Activated naive CD4-positive, alpha-beta T cell treated with anti-CD3 and anti-CD28 coated beads, Interleukin-2, amount 50 U/mL, for 16 hours (primary cell): ENCODE data around the gene DPYSL3.

Experiments used
- DNase-seq: peaks from one replicate; pipeline ENCODE4 v3.0.0-alpha.2; 2020

DPYSL3 gene

GRCh38 chr5:147434049-147434448, 75.8 kb downstream of the DPYSL3 start:
- DNase-seq = no peak

GRCh38 chr5:147432323-147432722, 77.5 kb downstream of the DPYSL3 start:
- no peak for DNase-seq

- DNase-seq = no peak
These were observed 78.3 kb downstream of the DPYSL3 start for GRCh38 chr5:147431586-147431985.

GRCh38 chr5:147430628-147431027, 79.2 kb downstream of the DPYSL3 start:
- no peak for DNase-seq

- no peak for DNase-seq
These were observed 82.1 kb downstream of the DPYSL3 start for GRCh38 chr5:147427521-147428401.

- DNase-seq = no peak
These were observed 83.1 kb downstream of the DPYSL3 start for GRCh38 chr5:147426640-147427327.

- no peak for DNase-seq
These were observed 91.3 kb downstream of the DPYSL3 start for GRCh38 chr5:147418613-147419012.

GRCh38 chr5:147417135-147417813, 92.6 kb downstream of the DPYSL3 start:
- DNase-seq = no peak

- no peak for DNase-seq
These were observed 94.2 kb downstream of the DPYSL3 start for GRCh38 chr5:147415651-147416050.

GRCh38 chr5:147413266-147413665, 96.6 kb downstream of the DPYSL3 start:
- no peak for DNase-seq

- no peak for DNase-seq
These were observed 97.3 kb downstream of the DPYSL3 start for GRCh38 chr5:147412561-147412960.

- DNase-seq = no peak
These were observed 98.2 kb downstream of the DPYSL3 start for GRCh38 chr5:147411359-147412319.

GRCh38 chr5:147410496-147411358, 99.1 kb downstream of the DPYSL3 start:
- no peak for DNase-seq

GRCh38 chr5:147408980-147409379, 100.9 kb downstream of the DPYSL3 start:
- DNase-seq = no peak

GRCh38 chr5:147407094-147407681, 102.7 kb downstream of the DPYSL3 start:
- no peak for DNase-seq

- DNase-seq = no peak
These were observed 103.2 kb downstream of the DPYSL3 start for GRCh38 chr5:147406636-147407035.

- no peak for DNase-seq
These were observed 105.2 kb downstream of the DPYSL3 start for GRCh38 chr5:147404706-147405105.

GRCh38 chr5:147403651-147404640, 105.9 kb downstream of the DPYSL3 start:
- DNase-seq = no peak

- DNase-seq = no peak
These were observed 109.0 kb downstream of the DPYSL3 start for GRCh38 chr5:147400881-147401280.
